Right renal pelvis (tissue), 4 donors: ENCODE measurements around the gene GLRA1. TPM values are rescaled to one million over a fixed set of nuclear protein-coding genes. Genes with fewer than 3 reads are reported as not detected.

Source experiments
- DNase-seq, 4 donors: peaks; one replicate each; pipeline ENCODE4 v3.0.0-alpha.2; 2013; ENCODE audit warnings: low read depth in 4 of 4, low spot score in 3 of 4, missing footprints in 1 of 4
- polyA plus RNA-seq, 4 donors: library from polyadenylated mRNA; unstranded; fragments of 120-200 nt; gene quantifications; one replicate each; pipeline ENCODE4 v1.2.1, GENCODE V29; 2013; ENCODE audit not compliant: insufficient read length in 4 of 4

The GLRA1 gene
- under 1 TPM in 1 of 4 donors, not detected in 3; 0.10 TPM for polyA plus RNA-seq

GRCh38 chr5:151924564-151925301 is at the start of gene GLRA1:
Gene GLRA1, minus strand, starts transcription at chr5:151924851. Its CDS starts 302 bp downstream, at chr5:151924549.
- DNase-seq: peak; percentile 49 to 65 (median 61)

GRCh38 chr5:151970885-151971284 is 46.2 kb upstream of the GLRA1 start:
- DNase-seq: no peak

GRCh38 chr5:151967865-151968264 is 43.2 kb upstream of the GLRA1 start:
- DNase-seq: no peak

GRCh38 chr5:151966046-151966445 is 41.4 kb upstream of the GLRA1 start:
- no peak for DNase-seq

- no peak for DNase-seq
These were observed 39.8 kb upstream of the GLRA1 start for GRCh38 chr5:151964471-151964870.

GRCh38 chr5:151961557-151961956 is 36.9 kb upstream of the GLRA1 start:
- DNase-seq: no peak

GRCh38 chr5:151958111-151958510 is 33.5 kb upstream of the GLRA1 start:
- DNase-seq: no peak

- DNase-seq: no peak
These were observed 32.1 kb upstream of the GLRA1 start for GRCh38 chr5:151956725-151957124.

- no peak for DNase-seq
These were observed 29.6 kb upstream of the GLRA1 start for GRCh38 chr5:151954255-151954654.

- no peak for DNase-seq
These were observed 29.2 kb upstream of the GLRA1 start for GRCh38 chr5:151953833-151954232.

- no peak for DNase-seq
These were observed 27.6 kb upstream of the GLRA1 start for GRCh38 chr5:151952238-151952637.

GRCh38 chr5:151950706-151951105 is 26.1 kb upstream of the GLRA1 start:
- DNase-seq: no peak

- DNase-seq: no peak
These were observed 25.2 kb upstream of the GLRA1 start for GRCh38 chr5:151949701-151950308.

- no peak for DNase-seq
These were observed 24.5 kb upstream of the GLRA1 start for GRCh38 chr5:151949113-151949512.

GRCh38 chr5:151947931-151948608 is 23.4 kb upstream of the GLRA1 start:
- DNase-seq: no peak

- DNase-seq: no peak
These were observed 13.2 kb upstream of the GLRA1 start for GRCh38 chr5:151937851-151938250.

GRCh38 chr5:151935135-151935695 is 10.6 kb upstream of the GLRA1 start:
- DNase-seq: no peak

GRCh38 chr5:151931260-151931659 is 6.6 kb upstream of the GLRA1 start:
- no peak for DNase-seq

- no peak for DNase-seq
These were observed 1.5 kb upstream of the GLRA1 start for GRCh38 chr5:151926188-151926587.

- no peak for DNase-seq
These were observed 689 bp upstream of the GLRA1 start for GRCh38 chr5:151925340-151925739.

GRCh38 chr5:151923866-151924476 is 680 bp downstream of the GLRA1 start:
- DNase-seq: no peak
